NCI-H2171 treated with DMSO at 0.1 percent for 48 hours (cell line): ENCODE data around the gene MYO16.

Experiments
- DNase-seq: peaks from one replicate; lab custom pipeline; 2025; lab: John Stamatoyannopoulos, UW

MYO16 gene

DNA sequence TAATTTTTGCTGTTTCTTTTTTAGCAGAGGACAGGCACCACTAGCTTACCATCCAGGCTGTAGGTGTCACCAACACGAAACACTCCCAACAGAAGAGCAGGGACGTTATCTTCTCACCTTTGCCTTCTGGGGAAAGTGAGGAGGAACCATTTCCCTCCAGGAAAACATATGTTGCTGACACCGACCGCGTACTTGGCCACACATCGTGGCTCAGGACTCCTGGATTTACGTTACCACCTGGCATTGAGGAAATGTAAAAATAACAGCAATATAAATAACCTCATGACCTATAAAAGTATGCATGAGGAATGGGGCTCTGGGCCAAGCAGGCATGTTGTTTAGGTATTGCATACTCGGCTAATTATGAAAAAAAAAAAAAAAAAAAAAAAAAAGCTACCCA lies 525.1 kb downstream of the MYO16 start:
- DNase-seq: no peak

DNA sequence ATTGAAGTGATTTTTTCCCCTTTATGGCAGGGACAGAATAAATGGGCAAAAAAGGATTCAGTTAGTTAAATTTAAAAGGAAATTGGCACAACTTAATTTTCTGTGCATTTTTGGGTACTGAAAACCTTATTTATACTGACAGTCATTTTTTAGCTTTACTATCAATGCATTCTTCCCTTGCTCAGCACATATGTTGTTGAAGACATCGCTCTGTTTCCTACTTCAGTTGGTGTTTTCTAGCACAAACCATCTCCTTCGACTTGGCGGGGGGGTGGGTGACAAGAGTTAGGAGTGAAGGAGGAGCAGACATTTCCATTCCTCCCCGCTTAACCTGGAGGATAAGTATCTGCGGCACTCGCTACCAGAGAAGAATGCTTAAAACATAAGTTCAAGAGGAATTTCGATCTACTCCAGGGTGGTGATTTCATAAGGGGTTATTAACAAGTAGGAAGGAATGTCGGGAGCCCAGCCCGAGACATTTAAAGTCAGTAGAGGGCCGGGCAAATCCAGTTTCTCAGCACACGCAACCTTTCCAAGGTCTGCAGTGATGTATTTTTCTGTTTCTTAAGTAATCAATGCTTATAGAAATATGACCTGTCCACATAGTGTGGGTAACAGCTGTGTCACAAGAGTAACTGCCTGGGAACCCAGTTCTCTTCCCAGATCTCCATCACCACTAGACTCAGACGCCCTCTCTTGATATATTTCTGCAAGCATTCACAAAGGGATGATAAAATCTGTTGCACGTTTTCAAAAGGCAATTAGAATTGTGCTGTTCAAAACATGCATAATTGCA lies 525.8 kb downstream of the MYO16 start:
- no peak for DNase-seq

- no peak for DNase-seq
Observed at GRCh38 chr13:109156181-109156935, 526.9 kb downstream of the MYO16 start.

GRCh38 chr13:109157275-109157674 lies 527.9 kb downstream of the MYO16 start:
- DNase-seq: no peak

DNA sequence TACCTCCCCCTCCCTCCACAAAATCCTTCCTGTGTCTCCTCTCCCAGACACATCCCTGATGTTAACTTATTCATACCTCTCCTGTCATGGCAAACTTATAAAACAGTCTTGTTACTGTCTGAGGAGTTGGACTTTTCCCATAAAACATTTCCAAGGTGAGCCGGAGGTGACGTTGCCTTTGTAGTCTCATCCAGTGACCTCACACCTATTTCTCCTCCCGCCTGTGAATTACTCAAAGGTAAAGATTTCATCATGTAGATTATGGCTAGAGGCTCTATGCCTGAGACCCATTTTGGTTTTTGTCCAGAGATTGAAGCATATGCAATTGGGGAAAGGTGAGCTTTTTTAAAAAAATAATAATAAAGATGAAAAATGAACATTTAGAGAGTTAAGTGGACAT lies 529.0 kb downstream of the MYO16 start:
- no peak for DNase-seq

DNA sequence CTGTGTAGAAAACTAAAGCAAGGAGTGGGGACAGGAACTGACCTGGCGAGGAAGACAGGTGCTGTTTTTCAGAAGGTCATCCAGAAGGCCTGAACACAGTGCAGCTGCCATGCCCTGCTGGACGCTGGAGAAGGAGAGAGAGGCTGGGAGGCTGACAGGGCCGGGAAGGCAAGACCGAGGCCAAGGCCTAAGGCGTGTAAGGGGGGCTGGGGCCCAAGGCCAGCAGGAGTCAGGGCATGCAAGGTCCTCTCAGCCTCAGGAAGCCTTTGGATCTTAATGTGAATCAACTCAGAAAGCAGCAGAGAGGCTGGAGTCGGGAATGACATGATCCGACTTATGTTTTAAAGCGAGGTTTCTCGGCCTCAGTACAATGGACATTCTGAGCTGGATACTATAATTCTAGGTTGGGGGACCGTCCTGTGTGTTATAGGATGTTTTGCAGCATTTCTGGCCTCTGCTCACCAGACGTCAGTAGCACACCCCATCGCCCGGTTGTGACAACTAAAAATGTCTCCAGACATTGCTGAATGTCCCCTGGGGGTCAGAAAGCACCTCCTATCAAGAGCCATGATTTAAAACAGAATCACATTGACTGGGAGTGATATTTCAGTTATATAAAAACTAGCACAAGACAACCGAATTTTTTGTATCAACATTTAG lies 530.4 kb downstream of the MYO16 start:
- no peak for DNase-seq

DNA sequence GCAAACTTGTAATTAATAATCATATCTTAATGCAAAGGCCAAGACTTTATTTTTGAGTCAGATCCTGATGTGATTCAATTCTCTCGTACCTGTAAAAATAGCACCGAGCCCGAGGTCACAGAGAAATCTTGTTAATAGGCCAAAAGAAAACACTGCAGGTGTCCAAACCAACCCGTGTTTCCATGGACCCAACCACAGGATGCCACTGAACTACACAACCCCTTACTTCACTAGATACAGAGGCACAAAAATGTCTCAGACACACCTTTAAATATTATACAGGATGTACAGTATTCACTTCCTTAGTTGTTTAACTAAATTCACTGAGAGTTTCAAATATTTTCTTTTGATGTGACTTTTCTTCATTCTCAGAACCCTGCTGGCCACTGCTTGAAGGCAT lies 530.9 kb downstream of the MYO16 start:
- no peak for DNase-seq

GRCh38 chr13:109160887-109161669 lies 531.7 kb downstream of the MYO16 start:
- DNase-seq: no peak

- no peak for DNase-seq
Observed at GRCh38 chr13:109162248-109163036, 533.0 kb downstream of the MYO16 start.

- no peak for DNase-seq
Observed at GRCh38 chr13:109163037-109163379, 533.6 kb downstream of the MYO16 start.

DNA sequence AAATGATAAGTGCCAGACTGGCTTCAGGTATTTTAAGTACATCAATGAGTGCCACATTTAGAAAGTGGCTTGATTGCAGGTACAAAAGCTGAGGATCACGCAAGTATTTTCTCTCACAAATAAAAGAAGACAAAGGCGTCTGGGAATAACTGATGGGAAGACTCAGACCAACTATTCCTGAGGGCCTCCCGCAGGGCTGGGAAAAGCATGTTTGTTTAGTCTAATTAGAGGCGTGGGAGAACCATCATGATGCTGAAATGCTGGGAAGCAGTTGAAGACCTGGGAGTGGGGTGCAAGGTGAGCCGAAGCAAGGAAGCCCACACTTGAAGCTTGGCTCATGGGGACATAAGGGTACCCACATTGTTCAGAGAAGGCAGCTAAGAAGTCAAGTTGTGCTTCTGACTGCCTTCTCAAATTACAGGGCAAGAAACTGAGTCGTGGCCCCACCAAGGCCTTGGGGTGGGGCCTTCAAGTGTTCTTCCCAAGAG lies 536.0 kb downstream of the MYO16 start:
- no peak for DNase-seq

GRCh38 chr13:109166804-109167203 lies 537.4 kb downstream of the MYO16 start:
- no peak for DNase-seq

DNA sequence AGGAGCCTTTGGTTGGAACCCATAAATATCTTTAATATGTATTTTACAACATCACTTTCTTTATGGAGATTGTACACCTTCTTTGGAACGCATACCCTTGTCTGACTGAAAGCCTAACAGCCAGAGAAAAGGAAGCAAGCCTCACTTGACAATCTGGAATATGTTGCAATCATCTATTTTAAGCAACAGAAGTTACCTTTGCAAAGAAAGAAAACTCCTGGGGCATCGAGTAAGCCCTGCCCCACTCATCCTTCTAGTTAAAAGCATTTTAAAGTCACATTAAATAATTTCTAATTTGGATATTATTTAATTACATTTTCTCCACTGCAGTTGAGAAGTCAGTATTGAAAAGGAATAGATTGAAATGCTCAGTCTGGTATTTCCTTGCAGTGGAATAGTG lies 542.7 kb downstream of the MYO16 start:
- DNase-seq: no peak

GRCh38 chr13:109175666-109176065 lies 546.3 kb downstream of the MYO16 start:
- no peak for DNase-seq

DNA sequence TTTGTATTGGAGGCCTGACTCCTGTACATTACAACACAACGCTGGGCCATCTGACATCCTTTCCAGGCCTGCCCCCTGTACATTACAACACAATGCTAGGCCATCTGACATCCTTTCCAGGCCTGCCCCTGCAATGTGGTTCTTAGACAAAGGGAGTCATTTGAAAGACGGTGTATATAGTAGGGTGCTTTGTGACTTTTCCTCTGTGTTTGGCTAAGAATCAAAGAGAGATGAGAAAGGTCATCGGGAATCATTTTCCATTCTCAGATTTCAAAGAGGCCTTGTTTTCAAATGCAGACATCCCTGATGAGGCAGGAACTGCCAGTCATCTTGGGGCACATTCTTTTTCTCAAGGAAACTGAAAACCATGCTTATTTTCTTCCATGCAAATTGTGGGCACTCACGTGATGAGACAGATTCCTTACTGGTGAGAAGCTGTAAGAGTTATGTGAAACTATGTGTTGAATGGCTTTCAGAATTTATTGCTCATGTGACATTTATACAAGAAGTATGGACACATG lies 551.6 kb downstream of the MYO16 start:
- no peak for DNase-seq

DNA sequence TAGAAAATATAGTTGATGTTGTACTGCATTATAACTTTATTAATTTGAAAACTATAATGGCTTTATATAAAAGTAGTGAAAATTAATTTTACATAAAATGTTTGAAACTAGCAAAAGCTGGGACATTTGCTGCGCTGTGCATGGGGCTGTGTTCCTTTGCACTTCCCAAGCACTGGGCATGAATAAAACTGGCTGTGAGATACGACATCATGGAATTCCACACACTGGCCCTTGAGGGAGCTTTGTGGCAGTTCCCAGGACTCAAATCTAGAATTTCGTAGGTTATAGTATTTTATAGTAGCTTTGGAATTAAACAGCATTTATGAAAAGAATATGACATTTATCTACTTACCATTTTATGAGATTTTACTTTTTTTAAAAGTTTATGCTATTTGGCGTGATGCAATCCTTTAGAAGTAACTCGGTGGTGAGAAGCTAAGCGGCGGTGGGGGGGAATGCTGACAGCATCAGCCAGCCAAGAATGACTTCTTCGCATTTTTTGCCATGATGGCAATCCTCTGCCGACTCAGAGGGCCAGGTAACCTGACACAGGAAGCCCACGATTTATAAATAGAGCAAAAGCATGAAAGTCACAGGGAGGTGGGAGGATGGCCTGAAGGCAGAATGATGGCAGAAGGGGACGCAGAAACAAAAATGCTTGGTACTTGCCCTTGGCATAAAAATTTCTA lies 553.5 kb downstream of the MYO16 start:
- no peak for DNase-seq

- no peak for DNase-seq
Observed at GRCh38 chr13:109191413-109191812, 562.0 kb downstream of the MYO16 start.

GRCh38 chr13:109192306-109192705 lies 562.9 kb downstream of the MYO16 start:
- no peak for DNase-seq

DNA sequence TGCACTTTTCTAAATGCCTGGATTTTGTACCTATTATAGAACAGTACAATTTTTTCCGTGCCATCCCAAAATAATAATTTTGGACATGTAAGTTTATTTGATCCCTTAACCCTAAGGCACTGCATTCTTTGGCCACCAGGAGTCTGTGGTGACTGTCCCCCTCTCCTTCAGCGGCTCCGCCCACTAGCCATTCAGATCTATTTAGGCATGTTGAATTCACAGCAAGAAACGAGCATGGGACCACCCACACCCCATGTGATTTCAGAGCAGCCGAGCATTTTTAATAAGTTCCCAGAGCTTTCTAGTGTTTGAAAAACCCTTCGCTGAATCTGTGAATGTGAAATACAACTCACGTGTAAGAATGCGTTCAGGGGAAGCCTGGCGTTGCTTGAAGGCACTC lies 567.5 kb downstream of the MYO16 start:
- DNase-seq: no peak

DNA sequence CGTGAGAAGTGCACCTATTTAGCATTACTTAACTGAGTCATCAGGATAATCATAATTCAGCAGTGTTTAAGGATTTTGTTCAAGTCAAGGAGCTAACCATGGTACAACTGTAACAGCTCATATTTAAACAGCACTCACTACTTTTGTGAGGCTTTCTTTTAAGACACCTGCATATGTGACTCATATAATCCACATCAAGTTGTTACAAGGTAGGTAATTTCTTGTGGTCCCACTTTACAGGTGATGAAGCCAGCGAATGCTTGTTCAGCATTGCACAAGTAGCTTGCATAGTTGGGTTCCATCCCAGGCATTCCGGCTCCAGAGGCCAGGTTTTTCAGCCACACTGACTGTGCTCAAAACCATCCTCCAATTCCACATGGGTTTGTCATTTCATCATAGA lies 569.2 kb downstream of the MYO16 start:
- DNase-seq: no peak
